ENCODE results near the gene IQCN.

IQCN gene

GRCh38 chr19:18306209-18306887 lies 32.1 kb upstream of the IQCN start:
- DNase-seq, result no peak

DNA sequence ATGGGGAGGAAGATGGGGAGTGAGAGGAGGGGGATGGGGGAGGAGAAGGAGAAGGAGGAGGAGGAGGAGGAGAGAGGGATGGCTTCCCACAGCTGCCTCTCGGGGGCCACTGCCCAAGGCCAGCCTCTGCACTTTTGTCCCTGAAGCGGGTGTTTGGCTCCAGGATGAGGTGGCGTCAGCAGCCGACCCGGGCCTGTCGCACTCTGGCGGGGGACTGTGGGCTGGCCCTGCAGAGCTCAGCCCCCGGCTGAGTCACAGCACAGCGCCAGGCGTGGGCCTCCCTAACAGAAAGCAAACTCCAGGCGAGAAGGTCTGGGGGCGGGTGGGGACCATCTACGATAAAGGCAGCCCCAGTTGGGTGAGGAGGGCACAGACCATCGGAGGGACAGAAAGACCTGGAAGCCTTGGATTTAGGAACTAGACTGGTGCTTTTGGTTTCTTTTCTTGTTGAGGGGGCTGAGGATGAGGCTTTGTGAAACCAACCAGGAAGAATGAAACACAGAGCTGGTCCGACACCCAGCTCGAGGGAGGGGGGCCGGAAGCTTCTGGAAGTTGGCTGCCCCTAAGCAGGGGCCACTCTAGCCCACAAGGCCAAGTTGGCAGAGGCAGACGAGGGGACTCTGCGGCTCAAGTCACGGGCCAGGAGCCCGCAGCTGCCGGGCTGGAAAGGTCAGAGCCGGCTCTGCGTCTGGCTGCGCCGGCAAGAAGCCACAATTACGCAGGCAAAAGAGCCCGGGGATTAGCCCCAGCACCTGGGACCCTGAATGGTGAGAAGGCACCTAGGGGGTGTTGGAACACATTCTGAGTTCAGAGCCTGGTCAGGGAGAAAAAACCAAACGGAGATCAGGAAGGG lies 30.4 kb upstream of the IQCN start:
- DNase-seq, result peak; percentile 33 to 87 (median 72)

DNA sequence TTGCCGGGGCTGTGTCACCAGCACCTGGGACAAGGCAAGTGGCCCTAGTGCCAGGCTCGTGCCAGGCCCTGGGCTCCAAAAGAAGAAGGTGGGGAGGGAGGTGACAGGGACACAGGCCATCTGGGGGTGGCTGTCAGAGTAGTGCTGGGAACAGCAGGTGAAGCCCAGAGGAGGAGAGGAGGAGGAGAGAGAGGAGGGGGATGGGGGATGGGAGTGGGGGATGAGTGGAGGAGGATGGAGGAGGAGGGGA lies 29.9 kb upstream of the IQCN start:
- peak in 9 of 58 donors; percentile 45 to 67 (median 51) for DNase-seq

- DNase-seq, result no peak
These were observed 27.5 kb upstream of the IQCN start for GRCh38 chr19:18301718-18302111.

- DNase-seq, result peak in 2 of 58 donors; percentile 18 to 24
These were observed 26.9 kb upstream of the IQCN start for GRCh38 chr19:18300930-18301717.

GRCh38 chr19:18299654-18300053 lies 25.4 kb upstream of the IQCN start:
- DNase-seq, result no peak

DNA sequence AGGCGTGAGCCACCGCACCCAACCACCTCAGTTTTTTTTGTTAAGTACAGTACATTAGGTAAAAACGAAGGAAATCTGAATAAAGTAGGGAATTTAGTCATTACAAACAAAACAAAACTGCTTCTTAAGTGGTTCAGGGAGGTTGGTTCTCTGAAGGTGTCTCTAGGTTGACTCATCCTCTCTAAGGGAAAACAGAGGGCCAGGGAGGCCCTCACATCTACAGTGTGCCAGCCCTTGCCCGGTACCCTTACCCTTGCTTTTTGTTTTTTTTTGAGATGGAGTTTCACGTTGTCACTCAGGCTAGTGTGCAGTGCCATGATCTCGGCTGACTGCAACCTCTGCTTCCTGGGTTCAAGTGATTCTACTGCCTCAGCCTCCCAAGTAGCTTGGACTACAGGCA lies 24.3 kb upstream of the IQCN start:
- no peak for DNase-seq

DNA sequence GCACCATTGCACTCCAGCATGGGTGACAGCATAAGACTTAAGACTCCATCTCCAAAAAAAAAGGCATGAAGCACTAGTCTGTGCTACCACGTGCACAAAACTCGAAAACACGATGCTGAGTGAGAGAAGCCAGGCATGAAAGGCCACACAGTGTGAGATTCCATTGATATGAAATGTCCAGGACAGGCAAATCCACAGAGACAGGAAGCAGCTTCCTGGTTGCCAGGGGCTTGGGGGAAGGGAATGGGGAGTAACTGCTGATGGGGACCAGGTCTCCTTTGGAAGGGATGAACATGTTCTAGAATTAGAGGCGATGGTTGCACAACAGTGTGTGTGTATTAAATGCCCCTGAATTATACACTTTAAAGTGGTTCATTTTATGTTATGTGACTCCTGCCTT lies 23.1 kb upstream of the IQCN start:
- no peak for DNase-seq

DNA sequence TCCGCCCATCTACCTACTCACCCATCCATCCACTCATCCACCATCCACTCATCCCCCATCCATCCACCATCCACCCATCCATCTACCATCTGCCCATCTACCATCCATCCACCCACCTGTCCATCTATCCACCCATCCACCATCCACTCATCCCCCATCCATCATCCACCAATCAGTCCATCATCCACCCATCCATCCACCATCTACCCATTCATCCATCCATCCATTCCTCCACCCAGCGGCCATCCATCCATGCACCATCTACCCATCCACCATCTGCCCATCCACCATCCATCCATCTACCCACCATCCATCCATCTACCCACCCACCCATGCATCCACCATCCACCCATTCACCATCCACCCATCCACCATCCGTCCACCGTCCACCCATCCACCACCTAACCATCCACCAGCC lies 20.8 kb upstream of the IQCN start:
- no peak for DNase-seq

- peak in 46 of 58 donors; percentile 8 to 84 (median 45) for DNase-seq
These were observed 20.2 kb upstream of the IQCN start for GRCh38 chr19:18294467-18294864.

GRCh38 chr19:18293642-18294466 lies 19.6 kb upstream of the IQCN start:
- DNase-seq, result no peak

GRCh38 chr19:18292810-18293641 lies 18.8 kb upstream of the IQCN start:
- peak in 55 of 58 donors; percentile 18 to 85 (median 58) for DNase-seq

DNA sequence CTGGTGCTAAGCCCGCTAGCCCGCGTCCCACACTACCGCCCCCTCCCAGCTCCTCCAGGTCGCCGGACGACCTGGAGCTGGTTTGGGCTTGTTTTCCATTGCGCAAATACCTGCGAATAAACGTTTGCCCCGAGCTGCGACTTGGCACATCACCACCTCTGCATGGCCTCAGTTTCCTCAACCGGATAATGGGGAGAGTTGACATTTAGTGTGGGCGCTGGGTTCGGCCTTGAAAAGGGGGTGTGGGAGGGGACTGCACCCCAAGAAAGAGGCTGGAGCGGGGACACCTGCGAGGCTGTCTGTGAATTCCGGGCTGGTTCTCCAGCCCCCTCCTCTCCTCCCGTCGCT lies 18.2 kb upstream of the IQCN start:
- peak in 3 of 58 donors; percentile 44 to 72 (median 52) for DNase-seq

DNA sequence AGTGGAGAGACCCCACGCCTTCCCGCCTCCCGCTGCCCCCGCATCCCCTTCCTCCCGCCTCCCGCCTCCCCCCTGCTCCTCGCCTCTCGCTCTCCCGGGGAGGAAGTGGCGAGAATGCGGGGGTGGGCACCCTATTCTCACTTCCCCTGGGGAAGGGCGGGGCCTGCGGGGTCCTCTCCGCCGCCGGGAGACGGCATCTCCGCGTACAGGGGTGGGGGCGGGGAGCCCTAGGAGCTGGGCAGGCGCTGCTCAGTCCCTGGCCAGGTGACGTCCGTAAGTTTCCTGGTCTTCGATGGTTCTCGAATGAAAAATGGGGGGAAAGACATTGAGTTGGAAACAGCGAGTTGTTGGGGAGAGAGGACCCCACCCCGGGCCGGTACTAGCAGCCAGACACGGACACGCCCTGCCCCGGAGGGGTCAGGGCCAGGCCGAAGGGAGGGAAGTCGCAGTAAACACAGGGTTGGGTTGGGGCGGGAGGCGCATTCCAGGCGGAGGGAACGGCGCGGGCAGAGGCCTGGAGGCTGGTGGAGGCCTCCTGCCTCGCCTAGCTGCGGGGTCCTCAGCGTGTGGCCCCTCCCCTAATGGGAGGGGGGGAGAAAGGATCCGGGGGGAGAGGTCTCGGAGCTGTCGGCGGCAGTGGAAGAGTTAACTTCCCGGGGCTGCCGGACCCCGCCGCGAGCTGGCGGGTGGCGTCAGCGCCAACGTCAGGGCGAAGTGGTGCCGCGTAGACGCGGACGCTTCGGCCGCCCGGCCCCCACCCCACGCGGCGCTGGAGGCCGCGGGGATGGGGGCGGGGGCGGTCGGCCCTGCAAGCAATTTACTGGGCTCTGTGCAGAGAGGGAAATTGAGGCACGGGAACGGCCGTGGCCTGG lies 17.6 kb upstream of the IQCN start:
- DNase-seq, result peak in 57 of 58 donors; percentile 19 to 88 (median 74)

DNA sequence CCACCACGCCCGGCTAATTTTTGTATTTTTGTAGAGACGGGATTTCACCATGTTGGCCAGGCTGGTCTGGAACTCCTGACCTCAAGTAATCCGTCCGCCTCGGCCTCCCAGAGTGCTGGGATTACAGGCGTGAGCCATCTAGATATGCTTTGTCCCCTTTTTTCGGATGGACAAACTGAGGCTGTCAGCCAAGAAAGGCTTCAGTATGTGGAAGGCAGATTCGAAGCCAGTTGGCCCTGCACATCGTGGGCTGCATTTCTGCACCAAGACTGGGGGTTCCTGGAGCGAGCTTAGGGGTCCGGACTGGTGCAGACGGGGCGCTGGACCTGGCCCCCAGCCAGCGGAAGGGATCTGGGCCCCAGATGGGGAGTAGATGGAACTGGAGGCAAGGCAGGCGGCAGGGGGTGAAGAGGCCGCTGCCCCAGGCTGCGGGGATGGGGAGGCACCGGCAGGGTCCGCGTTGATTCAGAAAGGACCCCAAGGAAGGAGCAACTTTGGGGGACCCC lies 16.8 kb upstream of the IQCN start:
- peak in 3 of 58 donors; percentile 39 to 55 (median 47) for DNase-seq

DNA sequence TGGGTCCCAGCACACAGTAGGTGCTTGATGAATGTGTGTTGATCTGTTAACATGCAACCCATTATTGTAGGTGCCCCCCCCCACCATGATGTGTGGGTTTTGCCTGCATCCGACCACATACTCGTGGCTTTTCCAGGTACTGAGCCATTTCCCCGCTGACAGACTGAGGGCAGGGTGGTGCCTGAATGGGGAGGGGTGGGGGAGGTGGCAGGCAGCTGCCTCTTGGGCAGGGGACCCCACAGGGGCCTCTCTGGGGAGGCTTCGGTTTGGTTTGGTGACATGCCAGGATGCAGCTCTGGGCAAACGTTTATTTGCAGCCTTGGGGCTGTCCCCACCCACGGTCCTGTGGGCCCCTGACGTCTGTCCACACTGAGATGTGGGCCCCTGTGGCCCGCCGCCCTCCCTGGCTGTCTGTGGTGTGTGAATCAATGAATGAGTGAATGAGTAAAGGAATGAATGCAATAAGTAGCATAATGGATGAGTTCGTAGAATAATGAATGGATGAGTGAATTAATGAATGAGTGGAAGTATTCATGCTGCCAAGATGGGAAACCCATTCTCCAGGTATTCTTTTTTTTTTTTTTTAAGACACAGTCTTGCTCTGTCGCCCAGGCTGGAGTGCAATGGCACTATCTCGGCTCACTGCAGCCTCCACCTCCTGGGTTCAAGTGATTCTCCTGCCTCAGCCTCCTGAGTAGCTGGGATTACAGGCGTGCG lies 16.2 kb upstream of the IQCN start:
- peak in 2 of 58 donors; percentile 18 to 19 for DNase-seq

GRCh38 chr19:18289471-18290301 lies 15.4 kb upstream of the IQCN start:
- no peak for DNase-seq
